GM08714 (cell line): ENCODE data around the gene CLPSL2.

Experiments
- H3K4me3 ChIP-seq: fragments of 200-500 bp; sonication (Bioruptor generic); 2 replicates; pipeline ENCODE4 v1.5.1; 2014; ENCODE audit warnings: mild to moderate bottlenecking, low read length, inconsistent platforms
- ZNF274 ChIP-seq: IDR thresholded peaks from 2 replicates; pipeline ENCODE4 v1.6.1; 2012; ENCODE audit warnings: mild to moderate bottlenecking, low read depth, low read length

The CLPSL2 gene

DNA sequence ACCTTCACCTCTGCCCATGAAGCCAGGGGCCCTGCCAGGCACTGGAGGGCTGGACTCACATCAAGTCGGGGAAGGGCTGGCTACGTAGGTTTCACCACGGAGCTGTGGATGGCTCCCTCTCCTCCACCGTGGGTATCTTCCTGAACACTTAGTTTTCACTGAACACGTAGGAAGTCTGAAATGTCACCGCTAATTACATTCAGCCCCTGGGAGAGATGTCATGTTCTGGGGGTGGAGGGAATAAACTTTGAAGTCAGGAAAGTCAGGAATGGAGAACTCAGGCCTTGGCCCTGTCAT is 35.2 kb downstream of the CLPSL2 start:
- no peak for TF ChIP-seq ZNF274

DNA sequence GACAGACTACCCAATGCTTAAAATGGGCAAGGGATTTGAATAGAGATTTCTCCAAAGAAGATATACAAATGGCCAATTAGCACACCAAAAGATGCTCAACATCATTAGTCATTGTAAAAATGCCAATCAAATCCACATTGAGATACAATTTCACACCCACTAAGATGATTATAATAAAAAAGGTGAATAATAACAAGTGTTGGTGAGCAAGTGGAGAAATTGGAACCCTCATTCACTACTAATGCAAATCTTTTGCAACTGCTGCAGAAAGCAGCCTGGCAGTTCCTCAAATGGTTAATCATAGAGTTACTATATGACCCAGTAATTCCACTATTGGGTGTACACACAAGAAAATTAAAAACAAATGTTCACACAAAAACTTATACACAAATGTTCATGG is 41.1 kb downstream of the CLPSL2 start:
- no peak for TF ChIP-seq ZNF274
- no peak overlapping the region for H3K4me3 ChIP-seq

More for the DNA sequence above, 35.2 kb downstream of the CLPSL2 start:
- H3K4me3 ChIP-seq = no peak overlapping the region

- no peak overlapping the region for H3K4me3 ChIP-seq
- no peak for TF ChIP-seq ZNF274
Measured at GRCh38 chr6:35823601-35824000, 47.2 kb downstream of the CLPSL2 start.

DNA sequence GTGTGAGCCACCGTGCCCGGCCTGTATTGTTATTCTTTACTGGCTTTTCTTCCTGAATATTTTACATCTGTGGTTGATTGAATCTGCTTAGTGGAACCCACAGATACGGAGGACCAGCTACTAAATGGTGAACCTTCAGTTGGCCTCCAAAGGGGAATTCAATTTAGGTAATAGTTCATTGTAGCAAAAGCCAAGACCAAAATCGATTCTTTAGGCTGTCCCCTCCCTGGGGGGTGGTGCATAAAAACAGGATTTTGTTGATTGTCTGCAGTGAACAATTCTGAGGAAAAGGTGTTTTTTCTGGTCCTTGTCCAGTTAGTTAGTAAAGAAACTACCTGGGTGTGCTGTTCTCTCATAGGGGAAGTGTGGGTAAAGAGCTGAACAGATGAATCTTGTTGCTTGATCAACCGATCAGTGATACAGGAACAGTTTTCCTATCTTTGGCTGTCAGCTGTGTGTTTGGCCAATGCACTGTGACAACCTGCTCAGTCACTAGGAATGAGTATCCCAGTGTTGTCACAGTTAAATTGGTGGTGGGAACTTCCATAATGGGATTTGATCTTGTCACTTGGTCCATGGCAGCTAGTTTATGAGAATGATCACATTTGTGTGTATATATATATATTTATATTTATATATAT is 48.3 kb downstream of the CLPSL2 start:
- no peak overlapping the region for H3K4me3 ChIP-seq
- TF ChIP-seq ZNF274 = no peak
